Natural killer cell (primary cell): ENCODE data around the gene RPP38. TPM values are rescaled to one million over a fixed set of nuclear protein-coding genes. Genes with fewer than 3 reads are reported as not detected.
A peak's percentile ranks its signal among the peaks of the same experiment; 100 is the strongest.

Experiments
- ATAC-seq, 3 donors: fragments of 150-1000 bp in 2 of 3; fragments of 200-7000 bp in 1 of 3; cut with Tn5 transposase; 1 replicate in 1 of 3; 2 replicates in 2 of 3; pipeline ENCODE4 v1.10.0; 2021; ENCODE audit warnings: mild to moderate bottlenecking in 2 of 3, moderate library complexity in 2 of 3
- DNase-seq, 2 donors: peaks; one replicate each; pipeline versions ENCODE4 v3.0.0 to v3.0.0-alpha.2; 2013 to 2021; ENCODE audit warnings: mixed read lengths in 1 of 2
- H3K27ac ChIP-seq: one replicate; pipeline ENCODE4 v1.5.1; 2013; ENCODE audit warnings: mild to moderate bottlenecking, low read length
- H3K27me3 ChIP-seq: one replicate; pipeline ENCODE4 v1.6.1; 2013; ENCODE audit warnings: low read length; ENCODE audit not compliant: control insufficient read depth, insufficient read depth
- H3K36me3 ChIP-seq: one replicate; pipeline ENCODE4 v1.6.1; 2013; ENCODE audit warnings: low read length; ENCODE audit not compliant: control insufficient read depth, insufficient read depth
- H3K4me1 ChIP-seq: one replicate; pipeline ENCODE4 v1.6.1; 2013; ENCODE audit warnings: low read length; ENCODE audit not compliant: control insufficient read depth, insufficient read depth
- H3K4me3 ChIP-seq: one replicate; pipeline ENCODE4 v1.5.1; 2013; ENCODE audit warnings: low read length
- H3K9me3 ChIP-seq: one replicate; pipeline ENCODE4 v1.6.1; 2013; ENCODE audit warnings: low read length; ENCODE audit not compliant: control insufficient read depth, insufficient read depth
- H3K27ac Mint-ChIP-seq, 2 donors: one replicate each; pipeline ENCODE4 v1.8.0; 2022; ENCODE audit warnings: mild to moderate bottlenecking in 2 of 2, mixed read lengths in 2 of 2, moderate library complexity in 1 of 2
- H3K27me3 Mint-ChIP-seq, 2 donors: one replicate each; pipeline ENCODE4 v1.8.0; 2022; ENCODE audit warnings: low read depth in 2 of 2, mixed read lengths in 2 of 2
- H3K36me3 Mint-ChIP-seq: one replicate; pipeline ENCODE4 v1.8.0; 2022; ENCODE audit warnings: mixed read lengths
- H3K4me1 Mint-ChIP-seq, 2 donors: one replicate each; pipeline ENCODE4 v1.8.0; 2022; ENCODE audit warnings: mixed read lengths in 2 of 2
- H3K4me3 Mint-ChIP-seq: one replicate; pipeline ENCODE4 v1.8.0; 2022; ENCODE audit warnings: mild to moderate bottlenecking, moderate library complexity, mixed read lengths
- H3K9me3 Mint-ChIP-seq, 2 donors: one replicate each; pipeline ENCODE4 v1.8.0; 2022; ENCODE audit warnings: mixed read lengths in 2 of 2
- WGBS: methylation state at CpG from one replicate; pipeline ENCODE4 v1.1.7; 2013; ENCODE audit warnings: missing lambda C conversion rate; ENCODE audit not compliant: insufficient coverage; 5-methylcytosine and 5-hydroxymethylcytosine counted together
- intact Hi-C: fragments of 100-400 bp; cut with micrococcal nuclease; formaldehyde crosslinking; loops from one replicate; pipeline ENCODE4 v1.14.2; 2022
- total RNA-seq, 4 donors: library from RNA; stranded (reverse); fragments of 120-200 nt in 1 of 4; gene quantifications; one replicate each; pipeline versions ENCODE4 v1.2.3 to v1.2.4, GENCODE V29; 2013 to 2022
- TF ChIP-seq, protein P1 (sequence below): fragments of 200-600 bp; IDR thresholded peaks from one replicate; pipeline ENCODE4 v1.8.0; 2022; ENCODE audit warnings: antibody characterized with exemption

Gene RPP38
- total RNA-seq, 3 donors from 2014 or later (not counting 1 experiment from before 2014, with no cell fraction given): 7.5 to 12.7 (median 8.4) TPM

DNA sequence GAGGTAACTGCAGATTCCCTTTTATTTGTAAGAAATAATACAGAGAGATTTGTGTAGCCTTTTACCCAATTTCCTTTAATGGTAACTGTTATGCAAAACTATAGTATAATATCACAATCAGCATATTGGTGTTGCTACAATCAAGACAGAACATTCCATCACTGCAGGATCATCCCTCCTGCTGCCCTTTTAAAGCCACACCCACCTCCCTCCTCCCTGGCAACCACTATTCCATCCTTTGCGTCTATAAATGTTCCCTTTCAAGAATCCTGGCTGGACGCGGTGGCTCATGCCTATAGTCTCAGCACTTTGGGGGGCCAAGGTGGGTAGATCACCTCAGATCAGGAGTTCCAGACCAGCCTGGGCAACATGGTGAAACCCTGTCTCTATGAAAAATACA is 21.7 kb upstream of the RPP38 start:
- no peaks in the 10 kb centered on the region for H3K4me1 ChIP-seq

DNA sequence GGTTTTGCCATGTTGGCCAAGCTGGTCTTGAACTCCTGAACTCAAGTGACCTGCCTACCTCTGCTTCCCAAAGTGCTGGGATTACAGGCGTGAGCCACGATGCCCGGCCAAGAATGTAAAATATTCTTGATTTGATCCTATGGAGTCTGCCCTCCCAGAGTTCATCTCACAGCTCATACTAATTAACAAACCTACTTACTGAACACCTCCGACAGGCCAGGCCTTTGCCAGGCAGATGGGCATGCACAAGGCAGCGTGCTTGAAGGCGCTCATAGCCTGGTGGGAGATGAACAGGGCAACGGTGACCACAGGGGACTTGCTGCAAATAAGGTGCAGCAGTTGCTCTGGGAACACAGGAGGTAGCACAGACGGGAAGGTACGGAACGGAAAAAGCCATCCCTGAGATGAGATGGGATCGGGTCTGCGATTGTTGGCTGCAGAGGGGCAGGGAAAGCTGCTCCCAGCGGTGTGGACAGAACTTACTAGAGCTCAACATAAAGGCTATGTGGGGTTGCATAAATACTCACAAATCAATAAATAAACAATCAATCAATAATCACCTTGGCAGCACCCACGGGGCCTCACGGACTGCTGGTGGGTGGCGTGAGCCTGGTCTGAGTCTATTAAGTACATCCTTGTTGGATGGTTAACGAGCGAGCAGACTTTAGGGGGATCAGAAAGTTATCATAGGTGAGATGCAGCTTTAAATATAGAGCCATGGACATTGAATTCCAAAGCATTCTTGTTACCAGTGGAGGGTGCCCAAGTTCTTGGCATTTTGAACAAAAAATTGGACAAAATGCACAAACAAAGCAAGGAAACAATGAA is 13.3 kb upstream of the RPP38 start:
- peaks cover 8% of the 10 kb centered on the region for H3K4me1 ChIP-seq
- ATAC-seq (no peak), DNase-seq (no peak)
- H3K27me3 ChIP-seq: no peaks in the 10 kb centered on the region
- no peak overlapping the region for H3K27ac Mint-ChIP-seq
- peaks cover 0 to 10% of the 10 kb centered on the region in 2 donors for H3K4me1 Mint-ChIP-seq
- peak overlapping the region; percentile 26 for H3K4me3 Mint-ChIP-seq
- H3K9me3 Mint-ChIP-seq: no peaks in the 10 kb centered on the region
- H3K27ac ChIP-seq: no peak overlapping the region
- H3K36me3 ChIP-seq: no peaks in the 10 kb centered on the region
- no peak overlapping the region for H3K4me3 ChIP-seq
- TF ChIP-seq, protein P1, sequence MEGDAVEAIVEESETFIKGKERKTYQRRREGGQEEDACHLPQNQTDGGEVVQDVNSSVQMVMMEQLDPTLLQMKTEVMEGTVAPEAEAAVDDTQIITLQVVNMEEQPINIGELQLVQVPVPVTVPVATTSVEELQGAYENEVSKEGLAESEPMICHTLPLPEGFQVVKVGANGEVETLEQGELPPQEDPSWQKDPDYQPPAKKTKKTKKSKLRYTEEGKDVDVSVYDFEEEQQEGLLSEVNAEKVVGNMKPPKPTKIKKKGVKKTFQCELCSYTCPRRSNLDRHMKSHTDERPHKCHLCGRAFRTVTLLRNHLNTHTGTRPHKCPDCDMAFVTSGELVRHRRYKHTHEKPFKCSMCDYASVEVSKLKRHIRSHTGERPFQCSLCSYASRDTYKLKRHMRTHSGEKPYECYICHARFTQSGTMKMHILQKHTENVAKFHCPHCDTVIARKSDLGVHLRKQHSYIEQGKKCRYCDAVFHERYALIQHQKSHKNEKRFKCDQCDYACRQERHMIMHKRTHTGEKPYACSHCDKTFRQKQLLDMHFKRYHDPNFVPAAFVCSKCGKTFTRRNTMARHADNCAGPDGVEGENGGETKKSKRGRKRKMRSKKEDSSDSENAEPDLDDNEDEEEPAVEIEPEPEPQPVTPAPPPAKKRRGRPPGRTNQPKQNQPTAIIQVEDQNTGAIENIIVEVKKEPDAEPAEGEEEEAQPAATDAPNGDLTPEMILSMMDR: no peak
- H3K9me3 ChIP-seq: no peaks in the 10 kb centered on the region
- WGBS: 91% methylated on average over 18 of the region's 18 CpGs
- intact Hi-C loops: no loop called here
- H3K27me3 Mint-ChIP-seq: no peaks in the 10 kb centered on the region
- no peaks in the 10 kb centered on the region for H3K36me3 Mint-ChIP-seq

More for the DNA sequence above, 21.7 kb upstream of the RPP38 start:
- intact Hi-C loops: no loop called here
- 95% methylated on average over 3 of the region's 3 CpGs for WGBS
- Histone ChIP-seq H3K9me3 (no peaks in the 10 kb centered on the region), H3K27ac (no peak overlapping the region), H3K36me3 (no peaks in the 10 kb centered on the region), H3K4me3 (no peak overlapping the region), H3K27me3 (no peaks in the 10 kb centered on the region)
- H3K27ac Mint-ChIP-seq: no peak overlapping the region
- DNase-seq (no peak), ATAC-seq (no peak)
- no peak overlapping the region for H3K4me3 Mint-ChIP-seq
- no peaks in the 10 kb centered on the region for H3K4me1 Mint-ChIP-seq
- H3K9me3 Mint-ChIP-seq: no peaks in the 10 kb centered on the region
- no peaks in the 10 kb centered on the region for H3K36me3 Mint-ChIP-seq
- H3K27me3 Mint-ChIP-seq: no peaks in the 10 kb centered on the region
- TF ChIP-seq, protein P1: no peak

DNA sequence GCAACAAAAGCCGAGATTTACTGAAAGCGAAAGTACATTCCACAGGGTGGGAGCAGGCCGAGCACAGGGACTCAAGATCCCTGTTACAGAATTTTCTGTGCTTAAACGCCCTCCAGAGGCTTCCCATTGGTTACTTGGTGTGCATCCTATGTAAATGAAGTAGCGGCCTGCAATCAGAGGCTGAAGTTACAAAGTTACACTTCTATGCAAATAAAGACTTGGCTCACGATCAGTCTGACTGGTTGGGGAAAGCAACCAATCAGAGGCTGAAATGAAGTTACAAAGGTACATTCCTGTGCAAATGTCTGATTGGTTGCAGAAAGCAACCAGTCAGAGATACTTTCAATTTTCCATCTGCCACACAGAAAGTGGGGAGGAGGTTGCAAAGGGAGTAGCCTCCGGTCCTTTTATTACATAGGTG is 12.6 kb upstream of the RPP38 start:
- no peaks in the 10 kb centered on the region for H3K9me3 ChIP-seq
- ATAC-seq (peak in 2 of 3 donors; percentile 13 to 21), DNase-seq (peak in 1 of 2 donors; percentile 54)
- Mint-ChIP-seq H3K4me1 (peaks cover 0 to 10% of the 10 kb centered on the region in 2 donors), H3K27ac (no peak overlapping the region), H3K9me3 (no peaks in the 10 kb centered on the region), H3K27me3 (no peaks in the 10 kb centered on the region), H3K4me3 (peak overlapping the region; percentile 26), H3K36me3 (no peaks in the 10 kb centered on the region)
- intact Hi-C loops: no loop called here
- no peaks in the 10 kb centered on the region for H3K36me3 ChIP-seq
- H3K27ac ChIP-seq: no peak overlapping the region
- TF ChIP-seq, protein P1: no peak
- 82% methylated on average over 6 of the region's 7 CpGs for WGBS
- no peak overlapping the region for H3K4me3 ChIP-seq
- H3K27me3 ChIP-seq: no peaks in the 10 kb centered on the region
- peaks cover 12% of the 10 kb centered on the region for H3K4me1 ChIP-seq
